GM10847 (cell line): ENCODE results near the gene NIPBL.

Experiments used
- POLR2A ChIP-seq: IDR thresholded peaks from 2 replicates; pipeline ENCODE4 v1.6.1; 2011; ENCODE audit not compliant: insufficient read length; ENCODE audit errors: extremely low read depth

NIPBL gene

GRCh38 chr5:37075399-37075950 lies 198.9 kb downstream of the NIPBL start:
- no peak for TF ChIP-seq POLR2A

GRCh38 chr5:37077146-37077545 lies 200.6 kb downstream of the NIPBL start:
- TF ChIP-seq POLR2A: no peak

- no peak for TF ChIP-seq POLR2A
Measured at GRCh38 chr5:37080697-37081096, 204.1 kb downstream of the NIPBL start.

- TF ChIP-seq POLR2A: no peak
Measured at GRCh38 chr5:37086466-37087173, 210.1 kb downstream of the NIPBL start.

GRCh38 chr5:37088009-37088408 lies 211.4 kb downstream of the NIPBL start:
- no peak for TF ChIP-seq POLR2A

- no peak for TF ChIP-seq POLR2A
Measured at GRCh38 chr5:37090123-37090726, 213.7 kb downstream of the NIPBL start.

GRCh38 chr5:37090781-37091180 lies 214.2 kb downstream of the NIPBL start:
- TF ChIP-seq POLR2A: no peak

- TF ChIP-seq POLR2A: no peak
Measured at GRCh38 chr5:37103302-37103701, 226.7 kb downstream of the NIPBL start.

GRCh38 chr5:37109338-37109737 lies 232.8 kb downstream of the NIPBL start:
- no peak for TF ChIP-seq POLR2A

GRCh38 chr5:37110135-37110534 lies 233.6 kb downstream of the NIPBL start:
- no peak for TF ChIP-seq POLR2A

- TF ChIP-seq POLR2A: no peak
Measured at GRCh38 chr5:37111426-37112382, 235.1 kb downstream of the NIPBL start.

GRCh38 chr5:37112383-37112991 lies 235.9 kb downstream of the NIPBL start:
- no peak for TF ChIP-seq POLR2A
